DMS153 treated with DMSO at 0.1 percent for 48 hours (cell line): ENCODE results near the gene KAT8.
"Not testable (repeated sequence)": the region's sequence is repeated elsewhere in the genome, so short reads cannot be mapped to it uniquely, and the experiment has no call there.

Source experiments
- DNase-seq: peaks from one replicate; lab custom pipeline; 2025; ENCODE audit not compliant: unreplicated experiment; lab: John Stamatoyannopoulos, UW

Gene KAT8

GRCh38 chr16:31130336-31130891 lies 12.9 kb downstream of the KAT8 start:
- DNase-seq: no peak

GRCh38 chr16:31130899-31131298 lies 13.4 kb downstream of the KAT8 start:
- DNase-seq: peak; percentile 12

GRCh38 chr16:31131416-31131815 lies 14.0 kb downstream of the KAT8 start:
- no peak for DNase-seq

GRCh38 chr16:31131841-31132271 lies 14.4 kb downstream of the KAT8 start:
- DNase-seq: no peak

GRCh38 chr16:31132303-31132979 lies 15.0 kb downstream of the KAT8 start:
- DNase-seq: no peak

GRCh38 chr16:31133046-31133501 lies 15.6 kb downstream of the KAT8 start:
- no peak for DNase-seq

GRCh38 chr16:31134091-31134571 lies 16.7 kb downstream of the KAT8 start:
- DNase-seq: no peak

- peak; percentile 28 for DNase-seq
Observed at GRCh38 chr16:31134625-31135534, 17.4 kb downstream of the KAT8 start.

- peak; percentile 23 for DNase-seq
Observed at GRCh38 chr16:31135535-31136286, 18.2 kb downstream of the KAT8 start, which contains the start of gene PRSS8. Gene PRSS8, minus strand, starts transcription at chr16:31135727. Its CDS starts 229 bp downstream, at chr16:31135498.

- DNase-seq: no peak
Observed at GRCh38 chr16:31136287-31136662, 18.8 kb downstream of the KAT8 start.

- not testable (repeated sequence) for DNase-seq
Observed at GRCh38 chr16:31136822-31137499, 19.5 kb downstream of the KAT8 start.

- no peak for DNase-seq
Observed at GRCh38 chr16:31138621-31139578, 21.4 kb downstream of the KAT8 start.

GRCh38 chr16:31141071-31141469 lies 23.6 kb downstream of the KAT8 start:
- DNase-seq: not testable (repeated sequence)

GRCh38 chr16:31141489-31142108 lies 24.1 kb downstream of the KAT8 start:
- DNase-seq: no peak

- DNase-seq: peak; percentile 96
Observed at GRCh38 chr16:31142109-31143010, 24.9 kb downstream of the KAT8 start.

GRCh38 chr16:31143011-31143693 lies 25.7 kb downstream of the KAT8 start:
- no peak for DNase-seq

- DNase-seq: no peak
Observed at GRCh38 chr16:31143694-31144148, 26.3 kb downstream of the KAT8 start.
